Mesodermal cell (in vitro differentiated cells): Measurements from ENCODE around the gene CDC42EP4.
A peak's percentile ranks its signal among the peaks of the same experiment; 100 is the strongest.
"Not testable (repeated sequence)": the region's sequence is repeated elsewhere in the genome, so short reads cannot be mapped to it uniquely, and the experiment has no call there.

Experiments used
- H3K27ac ChIP-seq: 2 replicates; pipeline ENCODE4 v1.7.0; 2013; ENCODE audit warnings: mild to moderate bottlenecking, low read depth, low read length, moderate library complexity; ENCODE audit not compliant: severe bottlenecking
- H3K36me3 ChIP-seq: 2 replicates; pipeline ENCODE4 v1.7.1; 2013; ENCODE audit warnings: mild to moderate bottlenecking, low read length, moderate library complexity; ENCODE audit not compliant: control insufficient read depth, insufficient read depth
- H3K4me1 ChIP-seq: one replicate; pipeline ENCODE4 v1.7.1; 2013; ENCODE audit warnings: mild to moderate bottlenecking, low read length; ENCODE audit not compliant: insufficient read depth, control insufficient read depth, poor library complexity, severe bottlenecking
- H3K4me3 ChIP-seq: 2 replicates; pipeline ENCODE4 v1.7.0; 2013; ENCODE audit warnings: low read length, control low read depth, mild to moderate bottlenecking; ENCODE audit not compliant: insufficient read depth, poor library complexity, severe bottlenecking; ENCODE audit errors: extremely low read depth
- H3K9me3 ChIP-seq: 2 replicates; pipeline ENCODE4 v1.7.1; 2013; ENCODE audit warnings: mild to moderate bottlenecking, low read length, moderate library complexity; ENCODE audit not compliant: control insufficient read depth
- WGBS, 2 experiments: methylation state at CpG; one replicate each; pipeline ENCODE4 v1.1.5; 2013; ENCODE audit warnings: missing lambda C conversion rate in 2 of 2; ENCODE audit not compliant: insufficient coverage in 2 of 2; 5-methylcytosine and 5-hydroxymethylcytosine counted together

Gene CDC42EP4

DNA sequence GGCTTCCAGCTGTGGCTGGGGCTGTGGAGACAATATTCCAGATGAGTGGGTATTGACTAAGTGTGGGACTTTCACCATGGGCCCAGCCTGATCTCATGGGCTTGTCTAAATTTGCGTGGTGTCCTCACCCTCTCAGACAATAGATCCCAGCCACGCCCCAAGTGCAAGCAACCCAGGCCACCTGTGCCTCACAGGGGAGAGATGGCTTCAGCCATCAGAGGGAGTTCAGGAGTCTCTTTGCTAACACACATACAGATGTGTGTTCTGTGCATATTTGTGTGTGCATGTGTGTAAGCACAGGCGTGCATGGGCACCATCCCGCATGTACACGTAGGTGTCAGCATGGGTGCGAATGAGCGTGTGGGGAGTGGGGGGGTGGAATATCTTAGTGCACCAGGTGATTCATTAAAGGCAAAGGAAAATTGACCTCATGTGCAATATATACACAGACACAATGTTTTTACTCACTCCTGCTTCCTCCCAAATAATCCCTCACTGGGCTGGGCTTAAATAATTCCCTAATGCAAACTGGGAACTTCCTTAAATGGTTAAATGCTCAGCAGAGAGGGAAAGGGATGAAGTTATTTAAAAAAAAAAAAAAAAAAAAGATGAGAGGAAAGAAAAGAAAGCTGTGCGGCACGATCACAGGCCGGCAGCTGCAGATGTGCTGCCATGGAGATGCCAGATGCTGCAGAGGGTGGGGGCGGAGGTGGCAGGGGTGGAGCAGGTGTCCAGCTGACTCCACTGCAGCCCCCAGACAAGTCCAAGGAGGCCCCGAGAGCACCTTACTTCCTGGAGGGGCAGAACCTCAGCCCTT lies 24.0 kb upstream of the CDC42EP4 start:
- no peaks in the 10 kb centered on the region for H3K36me3 ChIP-seq
- no peaks in the 10 kb centered on the region for H3K9me3 ChIP-seq
- no peak overlapping the region for H3K27ac ChIP-seq
- 96 to 97% methylated on average over 3 to 7 of the region's 12 CpGs for whole genome bisulfite sequencing, 2 experiments
- H3K4me1 ChIP-seq = peaks cover 11% of the 10 kb centered on the region
- no peak overlapping the region for H3K4me3 ChIP-seq

DNA sequence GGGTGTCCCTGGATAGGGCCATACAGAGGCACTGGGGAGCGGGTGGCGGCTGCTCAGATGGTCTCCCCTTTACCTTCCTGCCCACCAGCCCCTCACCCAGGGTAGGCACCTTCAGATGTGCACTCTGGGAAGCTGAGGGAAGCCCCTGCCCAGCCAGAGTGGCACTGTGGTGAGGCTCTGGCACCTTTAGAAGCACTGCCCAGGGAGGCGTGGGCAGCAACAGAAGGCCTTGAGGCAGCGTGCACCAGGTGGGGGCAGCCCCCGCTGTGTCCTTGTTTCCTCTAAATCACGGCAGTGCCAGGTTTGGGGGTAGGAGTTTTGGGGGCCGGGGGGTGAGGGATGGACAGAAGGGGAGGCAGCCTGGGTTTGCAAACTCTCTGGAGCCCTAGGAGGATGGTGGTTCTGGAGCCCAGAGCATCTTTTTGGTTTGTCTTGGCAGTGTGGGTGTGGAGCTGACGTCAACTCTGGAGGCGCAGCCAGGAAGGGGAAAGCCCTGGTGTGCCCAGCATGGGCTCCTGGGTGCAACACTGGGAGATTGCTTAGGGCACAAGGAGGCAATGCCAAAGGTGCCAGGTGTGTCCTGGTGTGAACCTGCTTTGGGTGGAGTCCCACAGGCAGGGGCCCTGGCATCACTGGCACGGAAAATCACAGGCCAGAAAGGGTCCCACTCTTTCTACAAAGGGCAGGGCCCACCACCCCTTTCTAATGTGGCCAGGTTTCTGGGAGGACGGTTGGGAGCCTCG lies 23.1 kb upstream of the CDC42EP4 start:
- Histone ChIP-seq H3K4me1 (peaks cover 11% of the 10 kb centered on the region), H3K27ac (no peak overlapping the region), H3K9me3 (no peaks in the 10 kb centered on the region), H3K36me3 (no peaks in the 10 kb centered on the region), H3K4me3 (no peak overlapping the region)
- 78% methylated on average over 8 to 9 of the region's 12 CpGs for WGBS, 2 experiments

DNA sequence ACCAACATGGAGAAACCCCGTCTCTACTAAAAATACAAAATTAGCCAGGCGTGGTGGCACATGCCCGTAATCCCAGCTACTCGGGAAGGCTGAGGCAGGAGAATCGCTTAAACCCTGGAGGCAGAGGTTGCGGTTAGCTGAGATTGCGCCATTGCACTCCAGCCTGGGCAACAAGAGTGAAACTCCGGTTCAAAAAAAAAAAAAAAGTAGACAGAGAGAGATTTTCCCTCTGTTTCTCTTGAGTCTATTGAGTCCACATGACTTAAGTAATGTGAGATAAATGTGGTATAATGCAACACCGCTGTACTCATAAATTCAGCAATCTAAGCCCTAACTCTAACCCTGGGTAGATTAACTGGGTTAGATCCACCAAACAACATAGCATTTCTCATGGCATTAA lies 21.6 kb upstream of the CDC42EP4 start:
- WGBS, 2 experiments = 86 to 94% methylated on average over 7 of the region's 9 CpGs
- H3K27ac ChIP-seq = not testable (repeated sequence)

GRCh38 chr17:73331060-73331459 lies 19.3 kb upstream of the CDC42EP4 start:
- Histone ChIP-seq H3K4me3 (no peak overlapping the region), H3K27ac (no peak overlapping the region), H3K4me1 (no peaks in the 10 kb centered on the region), H3K9me3 (no peaks in the 10 kb centered on the region), H3K36me3 (no peaks in the 10 kb centered on the region)
- no CpG with 5 or more reads among the region's 3 CpGs for WGBS, 2 experiments

More for the DNA sequence above, 21.6 kb upstream of the CDC42EP4 start:
- H3K4me3 ChIP-seq, H3K9me3 ChIP-seq, H3K36me3 ChIP-seq: not testable (repeated sequence)
- H3K4me1 ChIP-seq = peaks cover 11% of the 10 kb centered on the region

DNA sequence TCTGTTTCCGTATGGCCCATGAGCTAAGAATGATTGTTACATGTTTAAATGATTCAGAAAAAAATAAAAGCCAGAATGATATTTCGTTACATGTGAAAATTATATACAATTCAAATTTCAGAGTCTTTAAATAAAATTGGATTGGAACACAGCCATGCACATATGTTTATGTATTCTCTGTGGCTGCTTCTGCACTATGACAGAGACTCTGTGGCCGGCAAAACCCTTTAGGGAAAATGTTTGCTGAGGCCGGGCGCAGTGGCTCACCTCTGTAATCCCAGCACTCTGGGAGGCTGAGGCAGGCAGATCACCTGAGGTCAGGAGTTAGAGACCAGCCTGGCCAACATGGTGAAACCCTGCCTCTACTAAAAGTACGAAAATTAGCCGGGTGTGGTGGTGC lies 15.9 kb upstream of the CDC42EP4 start:
- Histone ChIP-seq H3K4me3 (no peak overlapping the region), H3K36me3 (no peaks in the 10 kb centered on the region), H3K4me1 (peaks cover 22% of the 10 kb centered on the region), H3K27ac (no peak overlapping the region), H3K9me3 (peaks cover 2% of the 10 kb centered on the region)
- 90 to 94% methylated on average over 5 of the region's 7 CpGs for WGBS, 2 experiments

- no peak overlapping the region for H3K4me3 ChIP-seq
- H3K27ac ChIP-seq = no peak overlapping the region
- WGBS, 2 experiments = 57 to 74% methylated on average over 3 of the region's 4 CpGs
- peaks cover 3% of the 10 kb centered on the region for H3K9me3 ChIP-seq
- H3K36me3 ChIP-seq = no peaks in the 10 kb centered on the region
- H3K4me1 ChIP-seq = peaks cover 22% of the 10 kb centered on the region
Observed at GRCh38 chr17:73325527-73325842, 13.7 kb upstream of the CDC42EP4 start.

- Histone ChIP-seq H3K9me3 (peaks cover 3% of the 10 kb centered on the region), H3K4me3 (no peak overlapping the region), H3K36me3 (no peaks in the 10 kb centered on the region), H3K27ac (no peak overlapping the region), H3K4me1 (peaks cover 22% of the 10 kb centered on the region)
- 71 to 73% methylated on average over 12 to 16 of the region's 17 CpGs for WGBS, 2 experiments
Observed at GRCh38 chr17:73324711-73325526, 13.1 kb upstream of the CDC42EP4 start.

DNA sequence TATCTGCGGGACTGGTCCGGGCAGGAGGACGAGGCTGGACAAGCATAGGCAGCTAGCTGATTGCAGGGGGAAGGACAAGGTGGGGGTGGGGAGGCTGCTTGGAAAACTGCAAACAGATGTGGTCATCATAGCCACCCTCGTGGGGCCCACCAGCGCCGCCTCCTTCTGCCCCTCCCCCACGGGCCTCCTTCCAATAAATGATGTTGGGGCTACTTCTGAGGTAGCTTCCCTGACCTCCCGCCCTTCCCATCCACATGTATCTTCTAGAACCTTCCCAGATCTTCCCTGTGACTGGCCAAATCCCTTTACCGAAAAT lies 12.3 kb upstream of the CDC42EP4 start:
- Histone ChIP-seq H3K36me3 (no peaks in the 10 kb centered on the region), H3K4me3 (no peak overlapping the region), H3K4me1 (peaks cover 22% of the 10 kb centered on the region), H3K9me3 (peaks cover 3% of the 10 kb centered on the region), H3K27ac (peak overlapping the region; percentile 62)
- 50 to 60% methylated on average over 7 to 8 of the region's 9 CpGs for WGBS, 2 experiments

- Histone ChIP-seq H3K9me3 (peaks cover 3% of the 10 kb centered on the region), H3K27ac (peak overlapping the region; percentile 62), H3K36me3 (no peaks in the 10 kb centered on the region), H3K4me1 (peaks cover 22% of the 10 kb centered on the region), H3K4me3 (no peak overlapping the region)
- WGBS, 2 experiments = 61 to 62% methylated on average over 2 to 5 of the region's 5 CpGs
Observed at GRCh38 chr17:73323409-73324159, 11.8 kb upstream of the CDC42EP4 start.

GRCh38 chr17:73320601-73321264 lies 8.9 kb upstream of the CDC42EP4 start:
- no peak overlapping the region for H3K4me3 ChIP-seq
- no peaks in the 10 kb centered on the region for H3K36me3 ChIP-seq
- H3K4me1 ChIP-seq = peaks cover 30% of the 10 kb centered on the region
- no peak overlapping the region for H3K27ac ChIP-seq
- 56 to 67% methylated on average over 1 of the region's 6 CpGs for whole genome bisulfite sequencing, 2 experiments
- H3K9me3 ChIP-seq = peaks cover 3% of the 10 kb centered on the region
